HL-60 (cell line): ENCODE results near the gene YAE1.

Experiments used
- DNase-seq, 2 experiments: peaks; one replicate each; pipeline ENCODE4 v3.0.0-alpha.2; 2010 to 2020; ENCODE audit warnings: low read depth in 1 of 2, low spot score in 1 of 2
- H3K27ac ChIP-seq: fragments of 250-450 bp; sonication (Bioruptor Pico); replicated peaks from 2 replicates; pipeline ENCODE4 v1.5.1; 2020; ENCODE audit warnings: mild to moderate bottlenecking, moderate library complexity
- H3K27me3 ChIP-seq: fragments of 250-450 bp; sonication (Bioruptor Pico); 2 replicates; pipeline ENCODE4 v1.5.1; 2021; ENCODE audit warnings: mild to moderate bottlenecking, moderate library complexity; ENCODE audit not compliant: insufficient read depth, poor library complexity, severe bottlenecking
- H3K4me3 ChIP-seq: replicated peaks from 2 replicates; pipeline ENCODE4 v1.5.1; 2011; ENCODE audit warnings: mild to moderate bottlenecking, control low read depth, low read length; ENCODE audit not compliant: insufficient read depth
- GABPA ChIP-seq: IDR thresholded peaks from 2 replicates; pipeline ENCODE4 v1.6.1; 2012; ENCODE audit warnings: low read depth
- POLR2AphosphoS5 ChIP-seq: IDR thresholded peaks from 2 replicates; pipeline ENCODE4 v1.6.1; 2012; ENCODE audit warnings: low read depth
- SPI1 ChIP-seq: IDR thresholded peaks from 2 replicates; pipeline ENCODE4 v1.6.1; 2012; ENCODE audit warnings: low read depth, mild to moderate bottlenecking, borderline replicate concordance
- TF ChIP-seq, protein P1 (sequence below): IDR thresholded peaks from one replicate; pipeline ENCODE4 v1.5.1; 2011; ENCODE audit warnings: low read length, control low read depth, inconsistent platforms; ENCODE audit not compliant: insufficient read depth
- TF ChIP-seq, protein P2 (sequence below): IDR thresholded peaks from 2 replicates; pipeline ENCODE4 v1.6.1; 2012; ENCODE audit warnings: low read depth; ENCODE audit not compliant: insufficient replicate concordance

Gene YAE1

DNA sequence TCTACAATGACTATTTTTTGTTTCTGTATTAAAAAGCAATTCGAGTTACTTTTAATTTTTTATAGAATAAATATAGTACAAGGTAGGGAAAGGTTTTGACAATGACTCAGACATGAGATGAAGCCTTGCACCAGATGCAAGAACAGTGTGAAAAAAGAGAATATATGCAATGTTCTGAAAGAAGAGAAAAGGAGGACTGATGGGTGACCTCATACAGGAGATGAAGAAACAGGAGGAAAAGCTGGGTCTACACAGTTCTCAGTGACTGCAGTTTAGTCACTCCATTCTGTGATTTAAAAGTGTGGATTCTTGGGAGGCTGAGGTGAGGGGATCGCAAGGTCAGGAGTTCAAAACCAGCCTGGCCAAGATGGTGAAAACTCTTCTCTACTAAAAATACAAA is 38.3 kb upstream of the YAE1 start:
- Histone ChIP-seq H3K27ac (no peak overlapping the region), H3K27me3 (peaks cover 2% of the 10 kb centered on the region), H3K4me3 (no peak overlapping the region)
- TF ChIP-seq SPI1 = no peak
- TF ChIP-seq POLR2AphosphoS5 = no peak
- TF ChIP-seq, protein P1, sequence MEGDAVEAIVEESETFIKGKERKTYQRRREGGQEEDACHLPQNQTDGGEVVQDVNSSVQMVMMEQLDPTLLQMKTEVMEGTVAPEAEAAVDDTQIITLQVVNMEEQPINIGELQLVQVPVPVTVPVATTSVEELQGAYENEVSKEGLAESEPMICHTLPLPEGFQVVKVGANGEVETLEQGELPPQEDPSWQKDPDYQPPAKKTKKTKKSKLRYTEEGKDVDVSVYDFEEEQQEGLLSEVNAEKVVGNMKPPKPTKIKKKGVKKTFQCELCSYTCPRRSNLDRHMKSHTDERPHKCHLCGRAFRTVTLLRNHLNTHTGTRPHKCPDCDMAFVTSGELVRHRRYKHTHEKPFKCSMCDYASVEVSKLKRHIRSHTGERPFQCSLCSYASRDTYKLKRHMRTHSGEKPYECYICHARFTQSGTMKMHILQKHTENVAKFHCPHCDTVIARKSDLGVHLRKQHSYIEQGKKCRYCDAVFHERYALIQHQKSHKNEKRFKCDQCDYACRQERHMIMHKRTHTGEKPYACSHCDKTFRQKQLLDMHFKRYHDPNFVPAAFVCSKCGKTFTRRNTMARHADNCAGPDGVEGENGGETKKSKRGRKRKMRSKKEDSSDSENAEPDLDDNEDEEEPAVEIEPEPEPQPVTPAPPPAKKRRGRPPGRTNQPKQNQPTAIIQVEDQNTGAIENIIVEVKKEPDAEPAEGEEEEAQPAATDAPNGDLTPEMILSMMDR = no peak
- TF ChIP-seq GABPA = no peak
- TF ChIP-seq, protein P2, sequence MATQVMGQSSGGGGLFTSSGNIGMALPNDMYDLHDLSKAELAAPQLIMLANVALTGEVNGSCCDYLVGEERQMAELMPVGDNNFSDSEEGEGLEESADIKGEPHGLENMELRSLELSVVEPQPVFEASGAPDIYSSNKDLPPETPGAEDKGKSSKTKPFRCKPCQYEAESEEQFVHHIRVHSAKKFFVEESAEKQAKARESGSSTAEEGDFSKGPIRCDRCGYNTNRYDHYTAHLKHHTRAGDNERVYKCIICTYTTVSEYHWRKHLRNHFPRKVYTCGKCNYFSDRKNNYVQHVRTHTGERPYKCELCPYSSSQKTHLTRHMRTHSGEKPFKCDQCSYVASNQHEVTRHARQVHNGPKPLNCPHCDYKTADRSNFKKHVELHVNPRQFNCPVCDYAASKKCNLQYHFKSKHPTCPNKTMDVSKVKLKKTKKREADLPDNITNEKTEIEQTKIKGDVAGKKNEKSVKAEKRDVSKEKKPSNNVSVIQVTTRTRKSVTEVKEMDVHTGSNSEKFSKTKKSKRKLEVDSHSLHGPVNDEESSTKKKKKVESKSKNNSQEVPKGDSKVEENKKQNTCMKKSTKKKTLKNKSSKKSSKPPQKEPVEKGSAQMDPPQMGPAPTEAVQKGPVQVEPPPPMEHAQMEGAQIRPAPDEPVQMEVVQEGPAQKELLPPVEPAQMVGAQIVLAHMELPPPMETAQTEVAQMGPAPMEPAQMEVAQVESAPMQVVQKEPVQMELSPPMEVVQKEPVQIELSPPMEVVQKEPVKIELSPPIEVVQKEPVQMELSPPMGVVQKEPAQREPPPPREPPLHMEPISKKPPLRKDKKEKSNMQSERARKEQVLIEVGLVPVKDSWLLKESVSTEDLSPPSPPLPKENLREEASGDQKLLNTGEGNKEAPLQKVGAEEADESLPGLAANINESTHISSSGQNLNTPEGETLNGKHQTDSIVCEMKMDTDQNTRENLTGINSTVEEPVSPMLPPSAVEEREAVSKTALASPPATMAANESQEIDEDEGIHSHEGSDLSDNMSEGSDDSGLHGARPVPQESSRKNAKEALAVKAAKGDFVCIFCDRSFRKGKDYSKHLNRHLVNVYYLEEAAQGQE = no peak
- DNase-seq = no peak

DNA sequence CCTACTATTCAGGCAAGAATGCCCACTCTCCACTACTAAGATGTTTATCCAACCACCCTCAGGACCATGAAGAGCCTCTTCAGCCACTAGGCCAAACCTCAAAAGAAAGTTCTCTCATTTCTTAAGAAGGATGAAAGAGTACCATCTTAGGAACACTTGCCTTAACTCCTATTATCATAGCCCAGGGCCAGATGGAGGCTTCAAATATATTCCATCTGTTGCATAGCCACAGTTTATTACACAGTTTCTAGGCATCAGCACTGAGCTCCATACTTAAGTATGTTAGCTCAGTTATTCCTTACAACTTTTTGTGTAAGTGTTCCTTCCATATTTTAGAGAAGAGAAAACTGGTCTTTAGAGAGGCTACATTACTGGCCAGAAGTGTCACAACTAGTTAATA is 37.4 kb upstream of the YAE1 start:
- Histone ChIP-seq H3K27ac (no peak overlapping the region), H3K27me3 (peaks cover 2% of the 10 kb centered on the region), H3K4me3 (no peak overlapping the region)
- TF ChIP-seq, protein P1 = no peak
- TF ChIP-seq, protein P2 = no peak
- TF ChIP-seq POLR2AphosphoS5 (no peak), SPI1 (no peak), GABPA (no peak)
- no peak for DNase-seq

DNA sequence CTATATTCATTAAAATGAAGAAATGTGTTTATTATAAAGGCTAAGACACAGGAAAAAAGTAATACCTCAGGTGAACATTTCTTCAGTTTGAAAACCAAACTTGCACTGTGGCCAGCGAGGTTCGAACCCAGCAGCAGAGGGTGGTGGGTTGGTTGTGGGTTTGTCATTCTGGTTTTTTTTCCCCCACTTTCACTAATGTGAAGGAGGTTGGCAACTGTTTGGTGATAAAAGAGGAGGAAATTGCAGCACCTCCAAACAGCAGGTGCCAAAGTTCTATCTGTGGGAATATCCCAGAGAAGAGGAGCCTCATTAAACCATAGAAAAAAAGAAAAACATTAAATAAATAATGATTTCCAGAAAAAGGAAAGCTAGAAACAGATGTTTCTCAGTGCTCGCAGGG is 36.6 kb upstream of the YAE1 start:
- H3K27me3 ChIP-seq = peaks cover 2% of the 10 kb centered on the region
- TF ChIP-seq, protein P2 = no peak
- TF ChIP-seq, protein P1 = no peak
- TF ChIP-seq GABPA = no peak
- no peak for TF ChIP-seq SPI1
- no peak for TF ChIP-seq POLR2AphosphoS5
- no peak for DNase-seq

More for the DNA sequence above, 36.6 kb upstream of the YAE1 start:
- H3K4me3 ChIP-seq = no peak overlapping the region
- H3K27ac ChIP-seq = no peak overlapping the region
